Nephron (organoid): Measurements from ENCODE around the gene PAPOLA.
A peak's percentile ranks its signal among the peaks of the same experiment; 100 is the strongest.

Source experiments
- H3K27ac Mint-ChIP-seq, 3 experiments: 2 replicates each; pipeline ENCODE4 v1.8.0; 2020; ENCODE audit warnings: mixed read lengths in 3 of 3, mild to moderate bottlenecking in 2 of 3, moderate library complexity in 1 of 3
- H3K27me3 Mint-ChIP-seq: 2 replicates; pipeline ENCODE4 v1.8.0; 2021; ENCODE audit warnings: low read depth, mild to moderate bottlenecking, moderate library complexity, mixed read lengths
- H3K36me3 Mint-ChIP-seq: 2 replicates; pipeline ENCODE4 v1.8.0; 2020; ENCODE audit warnings: low read depth, mixed read lengths
- H3K4me1 Mint-ChIP-seq: 2 replicates; pipeline ENCODE4 v1.8.0; 2020; ENCODE audit warnings: mixed read lengths
- H3K4me3 Mint-ChIP-seq, 3 experiments: 2 replicates each; pipeline ENCODE4 v1.8.0; 2020; ENCODE audit warnings: mild to moderate bottlenecking in 3 of 3, mixed read lengths in 3 of 3, moderate library complexity in 2 of 3
- H3K9me3 Mint-ChIP-seq: 2 replicates; pipeline ENCODE4 v1.8.0; 2020; ENCODE audit warnings: mixed read lengths
- CTCF ChIP-seq, 3 experiments: fragments of 200-600 bp; sonication (generic); IDR thresholded peaks; one replicate each; pipeline ENCODE4 v1.5.0; 2021; ENCODE audit warnings: antibody characterized with exemption in 3 of 3; ENCODE audit not compliant: unreplicated experiment in 3 of 3

Gene PAPOLA

DNA sequence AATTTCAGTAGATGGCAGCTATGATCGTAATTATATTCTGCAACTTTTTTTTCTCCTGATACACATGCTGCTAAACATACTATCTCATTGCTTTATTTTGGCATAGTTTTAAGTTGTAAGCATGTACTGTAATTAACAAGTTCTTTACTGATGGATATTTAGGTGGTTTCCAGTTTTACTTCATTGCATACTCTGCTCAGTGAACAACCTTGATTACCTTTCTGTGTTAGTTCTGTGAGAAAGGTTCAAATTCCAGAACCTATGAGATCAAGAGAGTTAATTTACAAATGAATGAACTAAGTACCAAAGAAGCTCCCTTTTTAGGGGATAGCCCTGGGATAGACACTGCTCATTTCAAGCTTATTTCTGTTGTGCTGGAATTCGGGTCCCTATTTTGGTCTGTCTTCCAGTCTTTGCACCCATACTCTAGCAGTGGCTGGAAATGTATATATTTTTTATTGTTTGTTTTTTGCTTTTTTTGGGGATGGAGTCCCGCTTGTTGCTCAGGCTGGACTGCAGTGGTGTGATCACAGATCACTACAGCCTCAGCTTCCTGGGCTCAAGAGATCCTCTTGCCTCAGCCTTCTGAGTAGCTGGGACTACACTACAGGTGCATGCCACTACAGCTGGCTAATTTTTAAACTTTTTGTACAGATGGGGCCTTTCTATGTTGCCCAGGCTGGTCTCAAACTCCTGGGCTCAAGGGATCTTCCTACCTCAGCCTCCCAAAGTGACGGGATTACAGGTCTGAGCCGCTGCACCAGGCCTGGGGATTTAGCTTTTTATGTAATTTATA lies 10.6 kb downstream of the PAPOLA start:
- peaks cover 40% of the 10 kb centered on the region for H3K4me1 Mint-ChIP-seq
- no peaks in the 10 kb centered on the region for H3K27me3 Mint-ChIP-seq
- H3K27ac Mint-ChIP-seq: no peak overlapping the region
- TF ChIP-seq CTCF (IDR thresholded peaks at IDR 0.05; ENCODE audit: unreplicated experiment in 3 of 3): no peak
- no peaks in the 10 kb centered on the region for H3K36me3 Mint-ChIP-seq
- no peaks in the 10 kb centered on the region for H3K9me3 Mint-ChIP-seq
- H3K4me3 Mint-ChIP-seq: no peak overlapping the region

GRCh38 chr14:96514694-96515093 lies 12.5 kb downstream of the PAPOLA start:
- peaks cover under 1% of the 10 kb centered on the region for H3K36me3 Mint-ChIP-seq
- H3K27me3 Mint-ChIP-seq: no peaks in the 10 kb centered on the region
- peak overlapping the region in 1 of 3 experiments; percentile 31 for H3K27ac Mint-ChIP-seq
- H3K4me3 Mint-ChIP-seq: no peak overlapping the region
- H3K9me3 Mint-ChIP-seq: no peaks in the 10 kb centered on the region
- no peak for TF ChIP-seq CTCF (IDR thresholded peaks at IDR 0.05; ENCODE audit: unreplicated experiment in 3 of 3)
- H3K4me1 Mint-ChIP-seq: peaks cover 40% of the 10 kb centered on the region

GRCh38 chr14:96515731-96516130 lies 13.5 kb downstream of the PAPOLA start:
- Mint-ChIP-seq H3K4me1 (peaks cover 40% of the 10 kb centered on the region), H3K9me3 (no peaks in the 10 kb centered on the region), H3K36me3 (peaks cover 9% of the 10 kb centered on the region), H3K4me3 (no peak overlapping the region), H3K27ac (peak overlapping the region in 2 of 3 experiments; percentile 4 to 47), H3K27me3 (no peaks in the 10 kb centered on the region)
- no peak for TF ChIP-seq CTCF (IDR thresholded peaks at IDR 0.05; ENCODE audit: unreplicated experiment in 3 of 3)

DNA sequence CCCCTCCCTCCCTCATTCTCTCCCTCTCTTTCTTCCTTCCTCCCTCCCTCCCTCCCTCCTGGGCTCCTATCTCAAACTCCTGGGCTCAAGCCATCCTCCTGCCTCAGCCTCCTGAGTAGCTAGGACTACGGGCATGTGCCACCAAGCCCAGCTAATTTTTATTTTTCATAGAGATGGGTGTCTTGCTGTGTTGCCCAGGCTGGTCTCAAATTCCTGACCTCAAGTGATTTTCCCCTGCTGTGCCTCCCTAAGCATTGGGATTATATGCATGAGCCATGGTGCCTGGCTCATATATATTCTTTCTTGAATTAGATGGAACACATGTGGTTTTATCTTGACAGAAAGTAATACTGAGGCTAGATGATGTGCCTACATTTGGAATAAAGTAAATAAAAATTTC lies 14.2 kb downstream of the PAPOLA start:
- H3K9me3 Mint-ChIP-seq: no peaks in the 10 kb centered on the region
- H3K27me3 Mint-ChIP-seq: no peaks in the 10 kb centered on the region
- H3K27ac Mint-ChIP-seq: no peak overlapping the region
- no peak overlapping the region for H3K4me3 Mint-ChIP-seq
- H3K36me3 Mint-ChIP-seq: peaks cover 12% of the 10 kb centered on the region
- TF ChIP-seq CTCF (IDR thresholded peaks at IDR 0.05; ENCODE audit: unreplicated experiment in 3 of 3): no peak
- peaks cover 38% of the 10 kb centered on the region for H3K4me1 Mint-ChIP-seq

- Mint-ChIP-seq H3K4me3 (no peak overlapping the region), H3K9me3 (no peaks in the 10 kb centered on the region), H3K4me1 (peaks cover 17% of the 10 kb centered on the region), H3K27me3 (no peaks in the 10 kb centered on the region), H3K36me3 (peaks cover 26% of the 10 kb centered on the region), H3K27ac (no peak overlapping the region)
- no peak for TF ChIP-seq CTCF (IDR thresholded peaks at IDR 0.05; ENCODE audit: unreplicated experiment in 3 of 3)
Observed at GRCh38 chr14:96519970-96520369, 17.8 kb downstream of the PAPOLA start.

GRCh38 chr14:96525452-96525851 lies 23.3 kb downstream of the PAPOLA start:
- Mint-ChIP-seq H3K4me1 (no peaks in the 10 kb centered on the region), H3K36me3 (peaks cover 50% of the 10 kb centered on the region), H3K4me3 (no peak overlapping the region), H3K9me3 (no peaks in the 10 kb centered on the region), H3K27me3 (no peaks in the 10 kb centered on the region), H3K27ac (no peak overlapping the region)
- no peak for TF ChIP-seq CTCF (IDR thresholded peaks at IDR 0.05; ENCODE audit: unreplicated experiment in 3 of 3)
